SK-N-SH (cell line): ENCODE measurements around the gene SLC25A42. TPM values are rescaled to one million over a fixed set of nuclear protein-coding genes. Genes with fewer than 3 reads are reported as not detected.

Experiments used
- CTCF ChIA-PET: fragments of 300-600, 350-600 bp; formaldehyde crosslinking; extraction: SDS; loops from one replicate; lab custom pipeline; 2021; lab: Yijun Ruan, JAX
- POLR2A ChIA-PET: fragments of 350-600 bp; sonication (Branson Sonifier 250); formaldehyde crosslinking; extraction: SDS; loops from one replicate; lab custom pipeline; 2020; ENCODE audit warnings: antibody characterized with exemption, inconsistent platforms; lab: Yijun Ruan, JAX
- DNase-seq: peaks from one replicate; pipeline ENCODE4 v3.0.0; 2012
- H2AFZ ChIP-seq: fragments of 200-600 bp; sonication (generic); 2 replicates; pipeline ENCODE4 v1.8.1; 2016; ENCODE audit warnings: antibody characterized with exemption, mild to moderate bottlenecking, low read depth
- H3F3A ChIP-seq: fragments of 200-600 bp; sonication (generic); replicated peaks from 2 replicates; pipeline ENCODE3; 2016; ENCODE audit warnings: antibody characterized with exemption, mild to moderate bottlenecking; ENCODE audit not compliant: insufficient read depth
- H3K27ac ChIP-seq, 2 experiments: fragments of 200-500 bp in 1 of 2; fragments of 200-600 bp in 1 of 2; sonication (Bioruptor generic) in 1 of 2; sonication (generic), shearing (Covaris generic) in 1 of 2; 2 replicates each; pipeline versions ENCODE4 v1.5.1 to v1.6.1; 2014 to 2016; ENCODE audit warnings: low read depth in 2 of 2, inconsistent platforms in 1 of 2, low read length in 1 of 2, mild to moderate bottlenecking in 1 of 2, mixed read lengths in 1 of 2
- H3K27me3 ChIP-seq: fragments of 200-600 bp; sonication (generic), shearing (Covaris generic); 2 replicates; pipeline ENCODE4 v1.6.1; 2016; ENCODE audit warnings: mixed run types; ENCODE audit not compliant: insufficient read depth
- H3K36me3 ChIP-seq, 2 experiments: fragments of 200-500 bp in 1 of 2; fragments of 200-600 bp in 1 of 2; sonication (Bioruptor generic) in 1 of 2; sonication (generic) in 1 of 2; replicated peaks in 1 of 2; 2 replicates each; pipeline versions ENCODE3 to v1.5.1; 2014 to 2016; ENCODE audit warnings: low read length in 1 of 2, mild to moderate bottlenecking in 1 of 2; ENCODE audit not compliant: insufficient read depth in 2 of 2, control insufficient read depth in 1 of 2
- H3K4me1 ChIP-seq, 2 experiments: fragments of 200-500 bp in 1 of 2; fragments of 200-600 bp in 1 of 2; sonication (Bioruptor generic) in 1 of 2; sonication (generic), shearing (Covaris generic) in 1 of 2; 2 replicates each; pipeline versions ENCODE4 v1.5.1 to v1.6.1; 2014 to 2016; ENCODE audit warnings: low read depth in 1 of 2, low read length in 1 of 2, mixed run types in 1 of 2; ENCODE audit not compliant: insufficient read depth in 2 of 2, control insufficient read depth in 1 of 2
- H3K4me2 ChIP-seq: fragments of 200-600 bp; sonication (generic), shearing (Covaris generic); 2 replicates; pipeline ENCODE4 v1.6.1; 2017; ENCODE audit warnings: mixed run types
- H3K4me3 ChIP-seq, 2 experiments: fragments of 200-500 bp in 1 of 2; fragments of 200-600 bp in 1 of 2; sonication (Bioruptor generic) in 1 of 2; sonication (generic), shearing (Covaris generic) in 1 of 2; 2 replicates each; pipeline versions ENCODE4 v1.5.1 to v1.8.1; 2014 to 2016; ENCODE audit warnings: low read depth in 2 of 2, inconsistent platforms in 1 of 2, low read length in 1 of 2, mild to moderate bottlenecking in 1 of 2, mixed read lengths in 1 of 2, moderate library complexity in 1 of 2
- H3K79me2 ChIP-seq: fragments of 200-600 bp; sonication (generic); 2 replicates; pipeline ENCODE4 v1.8.1; 2017; ENCODE audit warnings: mild to moderate bottlenecking; ENCODE audit not compliant: insufficient read depth
- H3K9ac ChIP-seq: fragments of 200-600 bp; sonication (generic); 2 replicates; pipeline ENCODE4 v1.6.1; 2017; ENCODE audit warnings: mixed run types
- H3K9me2 ChIP-seq: fragments of 200-600 bp; sonication (generic); 2 replicates; pipeline ENCODE4 v1.6.1; 2017; ENCODE audit warnings: mixed run types
- H3K9me3 ChIP-seq: fragments of 200-600 bp; sonication (generic); 2 replicates; pipeline ENCODE4 v1.6.1; 2017; ENCODE audit warnings: mixed run types, mild to moderate bottlenecking, moderate library complexity
- H4K20me1 ChIP-seq: fragments of 200-600 bp; sonication (generic); 2 replicates; pipeline ENCODE4 v1.6.1; 2017; ENCODE audit warnings: mild to moderate bottlenecking, mixed run types; ENCODE audit not compliant: insufficient read depth
- EZH2phosphoT487 ChIP-seq: fragments of 200-600 bp; sonication (generic); IDR thresholded peaks from 2 replicates; pipeline ENCODE4 v1.6.1; 2017; ENCODE audit warnings: low read depth, mixed run types, mild to moderate bottlenecking, antibody characterized with exemption, moderate library complexity, borderline replicate concordance
- FOXJ3 ChIP-seq: sonication (generic); formaldehyde crosslinking; IDR thresholded peaks from 2 replicates; pipeline ENCODE4 v1.5.1; 2020; ENCODE audit warnings: mild to moderate bottlenecking, missing genetic modification reagents
- NRF1 ChIP-seq: IDR thresholded peaks from 2 replicates; pipeline ENCODE4 v1.6.1; 2012; ENCODE audit warnings: low read depth, mild to moderate bottlenecking, low read length
- POLR2AphosphoS5 ChIP-seq: IDR thresholded peaks from 2 replicates; pipeline ENCODE4 v1.6.1; 2012; ENCODE audit warnings: low read depth, low read length
- RXRA ChIP-seq: IDR thresholded peaks from 2 replicates; pipeline ENCODE4 v1.4.0; 2012; ENCODE audit warnings: low read depth, mild to moderate bottlenecking, borderline replicate concordance
- SIN3A ChIP-seq: IDR thresholded peaks from 2 replicates; pipeline ENCODE4 v1.6.1; 2012; ENCODE audit warnings: low read depth, mild to moderate bottlenecking, low read length, moderate library complexity, borderline replicate concordance
- TAF1 ChIP-seq: IDR thresholded peaks from 2 replicates; pipeline ENCODE4 v1.6.1; 2012; ENCODE audit warnings: low read depth, mild to moderate bottlenecking, low read length, moderate library complexity, borderline replicate concordance
- USF1 ChIP-seq: IDR thresholded peaks from 2 replicates; pipeline ENCODE4 v1.4.0; 2012; ENCODE audit warnings: low read depth, borderline replicate concordance
- YY1 ChIP-seq: IDR thresholded peaks from 2 replicates; pipeline ENCODE4 v1.4.0; 2012; ENCODE audit warnings: low read depth, mild to moderate bottlenecking
- ZBTB33 ChIP-seq: IDR thresholded peaks from 2 replicates; pipeline ENCODE4 v1.4.0; 2012; ENCODE audit warnings: low read depth, borderline replicate concordance
- WGBS: methylation state at CpG from one replicate; pipeline ENCODE4 v1.1.6; 2017; ENCODE audit warnings: low lambda C conversion rate; 5-methylcytosine and 5-hydroxymethylcytosine counted together
- polyA plus RNA-seq, 3 experiments: library from polyadenylated mRNA; depleted of rRNA; stranded (reverse); fragments of >200 nt; gene quantifications; 2 replicates each; pipeline ENCODE4 v1.2.3, GENCODE V29; 2012
- TF ChIP-seq, protein P1 (sequence below): IDR thresholded peaks from 2 replicates; pipeline ENCODE4; 2012
- TF ChIP-seq, protein P2 (sequence below): fragments of 200-600 bp; sonication (generic); IDR thresholded peaks from 2 replicates; pipeline ENCODE4 v1.6.1; 2017; ENCODE audit warnings: antibody characterized with exemption, mild to moderate bottlenecking, moderate library complexity

Gene SLC25A42
- polyA plus RNA-seq, 1 of the 3 experiments (the other 2 are of a cell fraction), result 6.1 TPM

DNA sequence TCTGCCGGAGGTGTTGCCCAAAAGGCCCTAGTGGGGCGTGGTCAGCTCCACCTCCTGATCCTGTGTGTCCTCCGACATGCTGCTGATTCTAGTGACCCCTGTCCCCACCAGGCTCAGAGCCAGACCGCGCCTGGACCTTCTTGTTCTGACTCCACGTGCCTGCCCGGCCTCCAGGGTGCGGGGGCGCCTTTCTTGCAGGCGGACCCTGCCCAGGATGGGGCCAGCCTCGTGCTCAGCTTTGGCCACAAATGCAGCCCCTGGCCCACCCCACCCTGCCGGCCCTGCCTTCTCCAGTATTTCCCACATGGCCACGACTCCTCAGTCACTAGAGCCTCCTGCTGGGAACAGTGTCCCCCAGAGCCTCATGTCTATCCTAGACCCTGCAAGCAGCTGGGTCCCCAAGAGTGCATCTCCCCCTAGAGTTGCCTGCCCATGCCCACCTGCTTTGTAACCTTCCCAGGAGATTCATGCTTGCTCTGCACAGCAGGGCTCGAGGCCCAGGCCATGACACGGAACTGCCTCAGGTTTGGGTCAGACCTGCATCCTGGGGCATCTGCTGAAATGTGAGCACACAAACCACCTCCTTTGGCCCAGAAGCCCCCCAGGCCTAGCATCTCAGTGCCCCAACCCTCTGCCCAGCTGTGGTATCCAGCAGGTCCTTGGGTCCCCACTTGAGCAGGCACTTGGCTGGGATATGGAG is 47.5 kb downstream of the SLC25A42 start:
- WGBS, result 88% methylated on average over 11 of the region's 15 CpGs
- H3K4me3 ChIP-seq, result no peak overlapping the region
- no peaks in the 10 kb centered on the region for H3K36me3 ChIP-seq
- H3K9ac ChIP-seq, result no peak overlapping the region
- H3F3A ChIP-seq, result no peaks in the 10 kb centered on the region
- H3K27ac ChIP-seq, result no peak overlapping the region
- H3K4me2 ChIP-seq, result no peak overlapping the region
- no peaks in the 10 kb centered on the region for H3K9me2 ChIP-seq
- no peaks in the 10 kb centered on the region for H4K20me1 ChIP-seq
- no peaks in the 10 kb centered on the region for H3K9me3 ChIP-seq
- no peaks in the 10 kb centered on the region for H3K79me2 ChIP-seq
- H3K27me3 ChIP-seq, result no peaks in the 10 kb centered on the region
- H3K4me1 ChIP-seq, result no peaks in the 10 kb centered on the region; a peak in 1 of 4 replicates
- DNase-seq, result peak; percentile 14
- CTCF ChIA-PET, result interaction anchor here (0.7 to 1.4 kb wide), 8 partner anchors 8 to 451 kb away, joined by 3 to 8 read pairs (median 3); partner anchors contain the start of gene SLC25A42
- no peak overlapping the region for H2AFZ ChIP-seq
- TF ChIP-seq RXRA, result no peak
- no peak for TF ChIP-seq SIN3A
- TF ChIP-seq, protein P1, sequence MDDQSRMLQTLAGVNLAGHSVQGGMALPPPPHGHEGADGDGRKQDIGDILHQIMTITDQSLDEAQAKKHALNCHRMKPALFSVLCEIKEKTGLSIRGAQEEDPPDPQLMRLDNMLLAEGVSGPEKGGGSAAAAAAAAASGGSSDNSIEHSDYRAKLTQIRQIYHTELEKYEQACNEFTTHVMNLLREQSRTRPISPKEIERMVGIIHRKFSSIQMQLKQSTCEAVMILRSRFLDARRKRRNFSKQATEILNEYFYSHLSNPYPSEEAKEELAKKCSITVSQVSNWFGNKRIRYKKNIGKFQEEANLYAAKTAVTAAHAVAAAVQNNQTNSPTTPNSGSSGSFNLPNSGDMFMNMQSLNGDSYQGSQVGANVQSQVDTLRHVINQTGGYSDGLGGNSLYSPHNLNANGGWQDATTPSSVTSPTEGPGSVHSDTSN, result no peak
- no peak for TF ChIP-seq TAF1
- TF ChIP-seq POLR2AphosphoS5, result no peak
- no peak for TF ChIP-seq YY1
- no peak for TF ChIP-seq FOXJ3 (CRISPR knock-in tag)
- TF ChIP-seq, protein P2, sequence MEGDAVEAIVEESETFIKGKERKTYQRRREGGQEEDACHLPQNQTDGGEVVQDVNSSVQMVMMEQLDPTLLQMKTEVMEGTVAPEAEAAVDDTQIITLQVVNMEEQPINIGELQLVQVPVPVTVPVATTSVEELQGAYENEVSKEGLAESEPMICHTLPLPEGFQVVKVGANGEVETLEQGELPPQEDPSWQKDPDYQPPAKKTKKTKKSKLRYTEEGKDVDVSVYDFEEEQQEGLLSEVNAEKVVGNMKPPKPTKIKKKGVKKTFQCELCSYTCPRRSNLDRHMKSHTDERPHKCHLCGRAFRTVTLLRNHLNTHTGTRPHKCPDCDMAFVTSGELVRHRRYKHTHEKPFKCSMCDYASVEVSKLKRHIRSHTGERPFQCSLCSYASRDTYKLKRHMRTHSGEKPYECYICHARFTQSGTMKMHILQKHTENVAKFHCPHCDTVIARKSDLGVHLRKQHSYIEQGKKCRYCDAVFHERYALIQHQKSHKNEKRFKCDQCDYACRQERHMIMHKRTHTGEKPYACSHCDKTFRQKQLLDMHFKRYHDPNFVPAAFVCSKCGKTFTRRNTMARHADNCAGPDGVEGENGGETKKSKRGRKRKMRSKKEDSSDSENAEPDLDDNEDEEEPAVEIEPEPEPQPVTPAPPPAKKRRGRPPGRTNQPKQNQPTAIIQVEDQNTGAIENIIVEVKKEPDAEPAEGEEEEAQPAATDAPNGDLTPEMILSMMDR, result no peak
- TF ChIP-seq ZBTB33, result no peak
- no peak for TF ChIP-seq NRF1
- no peak for TF ChIP-seq USF1
- TF ChIP-seq EZH2phosphoT487, result no peak
- TF ChIP-seq, all 33 proteins: peak for 0
- POLR2A ChIA-PET, result no interaction called here
